ENCODE measurements around the gene IGSF9. TPM values are rescaled to one million over a fixed set of nuclear protein-coding genes. Genes with fewer than 3 reads are reported as not detected.

The IGSF9 gene
- total and polyA plus RNA-seq, 4 donors: 0.14 to 21.3 (median 16.1) TPM

- no peak overlapping the region for H3K27ac ChIP-seq (ENCODE audit: low read depth in 1 of 2, low read length in 2 of 2)
- H3K4me3 ChIP-seq (ENCODE audit: low read depth in 1 of 3, low read length in 3 of 3): no peak overlapping the region
- H3K9ac ChIP-seq (ENCODE audit: low read depth in 1 of 2, low read length in 2 of 2): no peak overlapping the region
- H3K36me3 ChIP-seq (ENCODE audit: control insufficient read depth in 4 of 4, insufficient read depth in 3 of 4, low read depth in 1 of 4, low read length in 3 of 4): peaks cover 8 to 31% (median 23%) of the 10 kb centered on the region in 4 donors
- no peaks in the 10 kb centered on the region for H3K27me3 ChIP-seq (ENCODE audit: control insufficient read depth in 4 of 4, insufficient read depth in 4 of 4, low read length in 3 of 4)
- DNase-seq (ENCODE audit: low spot score): no peak
- no peaks in the 10 kb centered on the region for H3K9me3 ChIP-seq (ENCODE audit: control insufficient read depth in 4 of 4, low read length in 3 of 4)
- 94% methylated on average over 13 of the region's 13 CpGs for WGBS
- TF ChIP-seq ATF3 (IDR thresholded peaks at IDR 0.05) (no peak), FOXA1 (IDR thresholded peaks at IDR 0.05) (no peak)
- H3K4me1 ChIP-seq (ENCODE audit: control insufficient read depth in 4 of 4, insufficient read depth in 4 of 4, low read length in 3 of 4): peaks cover 12 to 25% (median 20%) of the 10 kb centered on the region in 4 donors
Observed at GRCh38 chr1:159918352-159919200, 26.8 kb downstream of the IGSF9 start.

DNA sequence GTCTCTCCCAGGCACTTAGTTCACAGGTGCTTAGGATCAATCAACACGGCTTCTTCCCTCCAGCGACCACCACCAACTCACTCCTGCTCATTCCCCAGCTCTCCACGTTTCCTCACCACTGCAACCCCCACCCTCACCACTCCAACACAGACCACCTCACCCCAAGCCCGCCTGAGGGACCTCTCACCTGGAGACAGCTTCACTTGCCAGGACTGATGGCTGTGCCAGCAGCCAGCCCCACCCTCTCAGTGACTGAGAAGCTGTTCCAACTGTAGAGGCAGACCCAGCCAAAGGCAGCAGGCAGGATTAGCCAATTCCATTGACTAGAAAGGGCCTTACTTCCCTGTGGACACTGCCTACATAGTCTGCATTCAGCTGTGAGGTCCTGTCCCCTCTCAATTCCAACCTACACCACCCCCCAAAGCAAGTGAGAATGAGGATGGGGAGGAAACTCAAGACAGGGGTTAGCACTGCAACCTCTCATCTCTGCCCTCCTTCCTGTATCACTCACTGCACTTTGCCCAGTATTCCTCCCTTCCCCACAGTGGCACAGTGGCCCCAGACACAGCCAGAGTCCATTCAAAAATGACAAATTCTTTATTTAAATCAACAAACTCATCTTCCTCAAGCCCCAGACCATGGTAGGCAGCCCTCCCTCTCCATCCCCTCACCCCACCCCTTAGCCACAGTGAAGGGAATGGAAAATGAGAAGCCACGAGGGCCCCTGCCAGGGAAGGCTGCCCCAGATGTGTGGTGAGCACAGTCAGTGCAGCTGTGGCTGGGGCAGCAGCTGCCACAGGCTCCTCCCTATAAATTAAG, 27.7 kb downstream of the IGSF9 start:
- peaks cover 8 to 31% (median 23%) of the 10 kb centered on the region in 4 donors for H3K36me3 ChIP-seq (ENCODE audit: control insufficient read depth in 4 of 4, insufficient read depth in 3 of 4, low read depth in 1 of 4, low read length in 3 of 4)
- TF ChIP-seq SP1 (IDR thresholded peaks at IDR 0.05): no peak
- no peak for TF ChIP-seq ATF3 (IDR thresholded peaks at IDR 0.05)
- TF ChIP-seq NR2F2 (IDR thresholded peaks at IDR 0.05): no peak
- TF ChIP-seq YY1 (IDR thresholded peaks at IDR 0.05): no peak
- no peak for TF ChIP-seq FOXA1 (IDR thresholded peaks at IDR 0.05)
- TF ChIP-seq RAD21 (IDR thresholded peaks at IDR 0.05): no peak
- TF ChIP-seq FOXA2 (IDR thresholded peaks at IDR 0.05): no peak
- no peak for TF ChIP-seq ZBTB33 (IDR thresholded peaks at IDR 0.05)
- TF ChIP-seq GABPA (IDR thresholded peaks at IDR 0.05 in 1 of 2, conservative IDR thresholded peaks at IDR 0.05 in 1 of 2): no peak
- no peak for TF ChIP-seq JUND (IDR thresholded peaks at IDR 0.05)
- no peak for TF ChIP-seq MAX (IDR thresholded peaks at IDR 0.05)
- TF ChIP-seq HNF4G (IDR thresholded peaks at IDR 0.05): no peak
- no peak for TF ChIP-seq HNF4A (conservative IDR thresholded peaks at IDR 0.05)
- TF ChIP-seq REST (IDR thresholded peaks at IDR 0.05): no peak
- TF ChIP-seq TAF1 (conservative IDR thresholded peaks at IDR 0.05): no peak
- TF ChIP-seq RXRA (IDR thresholded peaks at IDR 0.05): no peak
- TF ChIP-seq EGR1 (IDR thresholded peaks at IDR 0.05; ENCODE audit: low read depth in 2 of 2): no peak
- TF ChIP-seq CTCF (IDR thresholded peaks at IDR 0.05; ENCODE audit: low read depth, low read length, missing input control): no peak
- no peak for DNase-seq (ENCODE audit: low spot score)
- WGBS: 85% methylated on average over 5 of the region's 5 CpGs
- no peak overlapping the region for H3K27ac ChIP-seq (ENCODE audit: low read depth in 1 of 2, low read length in 2 of 2)
- no peaks in the 10 kb centered on the region for H3K9me3 ChIP-seq (ENCODE audit: control insufficient read depth in 4 of 4, low read length in 3 of 4)
- H3K4me3 ChIP-seq (ENCODE audit: low read depth in 1 of 3, low read length in 3 of 3): no peak overlapping the region
- no peak overlapping the region for H3K9ac ChIP-seq (ENCODE audit: low read depth in 1 of 2, low read length in 2 of 2)
- no peaks in the 10 kb centered on the region for H3K27me3 ChIP-seq (ENCODE audit: control insufficient read depth in 4 of 4, insufficient read depth in 4 of 4, low read length in 3 of 4)
- peaks cover 7 to 17% (median 14%) of the 10 kb centered on the region in 4 donors for H3K4me1 ChIP-seq (ENCODE audit: control insufficient read depth in 4 of 4, insufficient read depth in 4 of 4, low read length in 3 of 4)
